Measurements from ENCODE around the gene FAAH. TPM values are rescaled to one million over a fixed set of nuclear protein-coding genes. Genes with fewer than 3 reads are reported as not detected.

Gene FAAH
- total RNA-seq, 1 donor from 2014 or later = 2.7 TPM

DNA sequence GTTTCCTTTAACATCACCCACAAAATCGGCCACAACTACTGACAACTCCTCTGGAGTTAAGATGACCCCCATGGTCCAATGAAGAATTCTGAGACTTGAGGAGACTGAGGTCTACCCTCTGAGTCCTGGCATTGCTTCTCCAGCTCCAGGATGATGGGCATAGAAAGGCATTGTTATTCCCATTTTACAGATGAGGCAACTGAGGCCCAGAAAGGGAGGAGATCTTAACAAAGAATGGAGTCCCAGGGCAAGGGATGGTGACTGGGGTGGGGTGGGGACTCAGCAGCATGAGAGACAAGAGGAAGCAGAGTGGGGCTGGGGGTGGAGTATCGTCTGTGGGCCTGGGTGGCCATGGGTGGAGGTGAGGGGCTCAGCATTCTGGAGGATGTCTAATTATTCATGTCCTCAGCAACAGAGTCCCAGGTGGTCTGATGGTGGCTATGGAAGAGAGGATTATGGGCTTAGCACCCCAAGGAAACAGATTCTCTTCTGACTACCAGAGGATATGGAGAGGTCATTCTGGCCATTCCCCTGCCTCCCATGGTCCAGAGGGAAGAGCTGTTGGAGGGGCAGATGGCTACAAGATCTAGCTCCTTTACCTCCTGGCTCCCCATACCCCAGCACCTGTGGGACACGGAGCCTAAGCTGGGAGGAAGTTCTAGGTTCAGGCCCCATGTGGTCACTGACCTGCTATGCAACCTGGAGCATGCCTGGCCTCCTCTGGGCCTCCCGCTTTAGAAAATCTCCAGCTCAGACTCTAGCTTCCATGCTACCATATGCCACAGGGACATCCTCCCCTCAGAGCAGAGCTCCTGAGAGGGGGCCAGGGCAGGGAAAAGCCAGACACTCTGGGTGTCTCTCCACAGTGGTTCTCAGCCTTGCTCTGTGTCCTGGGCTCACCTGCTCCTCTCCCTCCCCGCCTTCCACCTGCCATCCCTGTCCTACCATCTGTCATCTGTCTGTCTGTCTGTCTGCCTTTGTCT, 58.1 kb downstream of the FAAH start:
- TF ChIP-seq, protein P1, sequence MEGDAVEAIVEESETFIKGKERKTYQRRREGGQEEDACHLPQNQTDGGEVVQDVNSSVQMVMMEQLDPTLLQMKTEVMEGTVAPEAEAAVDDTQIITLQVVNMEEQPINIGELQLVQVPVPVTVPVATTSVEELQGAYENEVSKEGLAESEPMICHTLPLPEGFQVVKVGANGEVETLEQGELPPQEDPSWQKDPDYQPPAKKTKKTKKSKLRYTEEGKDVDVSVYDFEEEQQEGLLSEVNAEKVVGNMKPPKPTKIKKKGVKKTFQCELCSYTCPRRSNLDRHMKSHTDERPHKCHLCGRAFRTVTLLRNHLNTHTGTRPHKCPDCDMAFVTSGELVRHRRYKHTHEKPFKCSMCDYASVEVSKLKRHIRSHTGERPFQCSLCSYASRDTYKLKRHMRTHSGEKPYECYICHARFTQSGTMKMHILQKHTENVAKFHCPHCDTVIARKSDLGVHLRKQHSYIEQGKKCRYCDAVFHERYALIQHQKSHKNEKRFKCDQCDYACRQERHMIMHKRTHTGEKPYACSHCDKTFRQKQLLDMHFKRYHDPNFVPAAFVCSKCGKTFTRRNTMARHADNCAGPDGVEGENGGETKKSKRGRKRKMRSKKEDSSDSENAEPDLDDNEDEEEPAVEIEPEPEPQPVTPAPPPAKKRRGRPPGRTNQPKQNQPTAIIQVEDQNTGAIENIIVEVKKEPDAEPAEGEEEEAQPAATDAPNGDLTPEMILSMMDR (IDR thresholded peaks at IDR 0.05; ENCODE audit: unreplicated experiment) = no peak
- peaks cover 29% of the 10 kb centered on the region for H3K27me3 Mint-ChIP-seq (ENCODE audit: unreplicated experiment)
- peaks cover 8% of the 10 kb centered on the region for H3K36me3 Mint-ChIP-seq (ENCODE audit: low read depth, unreplicated experiment)
- peaks cover 7% of the 10 kb centered on the region for H3K4me1 Mint-ChIP-seq (ENCODE audit: unreplicated experiment)
- no peak for DNase-seq (ENCODE audit: low spot score)
- H3K27ac Mint-ChIP-seq (ENCODE audit: unreplicated experiment) = no peak overlapping the region
- no peaks in the 10 kb centered on the region for H3K9me3 Mint-ChIP-seq (ENCODE audit: unreplicated experiment)
- H3K4me3 Mint-ChIP-seq (ENCODE audit: unreplicated experiment) = no peak overlapping the region

DNA sequence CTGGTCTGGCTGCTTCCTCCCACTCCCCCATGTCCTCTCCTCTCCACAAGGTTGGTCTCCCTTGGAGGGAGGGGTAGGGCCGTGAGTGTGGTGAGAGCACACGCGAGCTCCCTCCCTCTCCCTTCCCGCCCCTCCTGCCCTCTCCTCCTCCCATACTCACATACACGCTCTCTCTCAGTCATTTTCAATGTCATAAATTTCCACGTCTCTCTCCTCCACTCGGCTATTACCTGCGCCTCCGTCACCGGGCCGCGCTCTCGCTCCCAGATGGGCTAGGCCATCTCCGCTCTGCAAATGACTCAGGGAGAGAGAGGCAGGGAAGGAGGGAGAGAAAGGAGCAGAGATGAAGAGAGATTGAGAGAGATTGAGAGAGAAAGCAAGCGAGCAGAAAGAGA, 58.8 kb downstream of the FAAH start:
- DNase-seq (ENCODE audit: low spot score) = no peak

DNA sequence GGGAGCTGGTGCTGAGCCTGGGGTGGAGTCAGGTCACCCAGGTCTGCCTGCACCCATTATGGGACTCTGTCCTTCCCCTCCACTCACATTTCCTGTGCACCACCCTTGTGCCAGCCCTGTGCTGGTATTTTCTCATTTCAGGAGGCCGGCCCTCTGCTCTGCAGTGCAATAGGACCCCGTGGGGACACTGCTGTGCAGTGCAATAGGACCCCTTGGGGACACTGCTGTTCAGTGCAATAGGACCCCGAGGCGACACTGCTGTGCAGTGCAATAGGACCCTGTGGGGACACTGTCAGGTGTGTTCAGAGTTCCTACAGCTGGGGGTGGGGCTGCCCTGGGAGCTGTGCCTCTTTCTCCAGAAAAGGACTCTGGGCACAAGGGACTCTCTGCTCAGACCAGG, 59.3 kb downstream of the FAAH start:
- peaks cover 23% of the 10 kb centered on the region for H3K27me3 Mint-ChIP-seq (ENCODE audit: unreplicated experiment)
- peaks cover 5% of the 10 kb centered on the region for H3K4me1 Mint-ChIP-seq (ENCODE audit: unreplicated experiment)
- DNase-seq (ENCODE audit: low spot score) = no peak
- H3K9me3 Mint-ChIP-seq (ENCODE audit: unreplicated experiment) = no peaks in the 10 kb centered on the region
- TF ChIP-seq, protein P1 (IDR thresholded peaks at IDR 0.05; ENCODE audit: unreplicated experiment) = no peak
- H3K4me3 Mint-ChIP-seq (ENCODE audit: unreplicated experiment) = no peak overlapping the region
- no peak overlapping the region for H3K27ac Mint-ChIP-seq (ENCODE audit: unreplicated experiment)
- peaks cover 8% of the 10 kb centered on the region for H3K36me3 Mint-ChIP-seq (ENCODE audit: low read depth, unreplicated experiment)

More for the DNA sequence above, 58.8 kb downstream of the FAAH start:
- Mint-ChIP-seq H3K9me3 (ENCODE audit: unreplicated experiment) (no peaks in the 10 kb centered on the region), H3K36me3 (ENCODE audit: low read depth, unreplicated experiment) (peaks cover 8% of the 10 kb centered on the region), H3K4me1 (ENCODE audit: unreplicated experiment) (peaks cover 7% of the 10 kb centered on the region), H3K27me3 (ENCODE audit: unreplicated experiment) (peaks cover 23% of the 10 kb centered on the region), H3K4me3 (ENCODE audit: unreplicated experiment) (no peak overlapping the region), H3K27ac (ENCODE audit: unreplicated experiment) (no peak overlapping the region)
- TF ChIP-seq, protein P1 (IDR thresholded peaks at IDR 0.05; ENCODE audit: unreplicated experiment) = no peak

DNA sequence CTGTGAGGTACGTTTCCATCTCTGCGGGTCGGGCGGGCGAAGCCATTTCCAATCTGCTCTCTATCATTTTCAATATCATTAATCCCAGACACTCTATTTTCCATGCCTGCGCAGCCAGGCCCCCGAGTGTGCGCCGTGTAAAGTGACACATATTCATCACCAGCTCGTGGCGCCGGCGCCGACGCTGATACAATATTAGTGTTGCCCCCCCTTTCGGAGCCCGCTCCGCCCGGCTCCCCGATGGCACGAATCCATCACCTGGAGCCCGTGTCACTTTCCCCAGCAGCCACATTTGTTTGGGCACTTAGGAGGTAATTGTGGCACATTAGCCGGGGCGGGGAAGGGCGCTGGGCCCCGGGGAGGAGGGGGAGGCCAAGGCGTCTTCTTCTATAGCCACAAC, 61.8 kb downstream of the FAAH start:
- Mint-ChIP-seq H3K36me3 (ENCODE audit: low read depth, unreplicated experiment) (peaks cover 8% of the 10 kb centered on the region), H3K4me1 (ENCODE audit: unreplicated experiment) (peaks cover 6% of the 10 kb centered on the region), H3K4me3 (ENCODE audit: unreplicated experiment) (no peak overlapping the region), H3K27ac (ENCODE audit: unreplicated experiment) (no peak overlapping the region), H3K27me3 (ENCODE audit: unreplicated experiment) (peaks cover 28% of the 10 kb centered on the region), H3K9me3 (ENCODE audit: unreplicated experiment) (no peaks in the 10 kb centered on the region)
- DNase-seq (ENCODE audit: low spot score) = no peak
- TF ChIP-seq, protein P1 (IDR thresholded peaks at IDR 0.05; ENCODE audit: unreplicated experiment) = no peak

DNA sequence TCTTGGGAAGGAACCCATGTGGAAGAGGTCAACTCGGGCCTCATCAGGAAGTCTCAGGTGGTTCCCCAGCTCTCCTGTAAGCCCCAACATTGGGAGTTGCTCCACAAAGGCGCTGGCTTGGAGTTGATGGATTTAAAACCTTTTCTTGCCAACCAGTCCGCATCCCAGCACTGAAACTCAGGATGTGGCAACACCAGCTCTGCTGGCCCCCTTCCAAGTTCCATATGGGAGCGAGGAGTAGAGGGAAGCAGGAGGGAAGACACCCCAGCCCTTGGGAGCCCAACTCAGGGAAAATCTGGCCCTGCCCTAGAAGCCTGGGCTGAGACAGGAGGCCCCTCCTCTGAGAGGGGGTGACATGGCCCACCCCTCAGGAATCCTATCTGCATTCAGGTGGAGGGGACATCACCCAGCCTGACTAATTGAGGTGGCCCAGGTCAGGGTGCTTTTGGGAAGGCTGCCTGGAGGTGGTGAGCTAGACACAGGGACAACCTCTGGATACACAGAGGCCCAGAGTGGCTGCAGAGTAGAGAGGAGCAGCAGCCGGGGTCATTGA, 62.4 kb downstream of the FAAH start:
- peaks cover 11% of the 10 kb centered on the region for H3K4me1 Mint-ChIP-seq (ENCODE audit: unreplicated experiment)
- no peak for DNase-seq (ENCODE audit: low spot score)
- no peak overlapping the region for H3K27ac Mint-ChIP-seq (ENCODE audit: unreplicated experiment)
- TF ChIP-seq, protein P1 (IDR thresholded peaks at IDR 0.05; ENCODE audit: unreplicated experiment) = no peak
- H3K4me3 Mint-ChIP-seq (ENCODE audit: unreplicated experiment) = no peak overlapping the region
- peaks cover 28% of the 10 kb centered on the region for H3K27me3 Mint-ChIP-seq (ENCODE audit: unreplicated experiment)
- H3K9me3 Mint-ChIP-seq (ENCODE audit: unreplicated experiment) = no peaks in the 10 kb centered on the region
- peaks cover 8% of the 10 kb centered on the region for H3K36me3 Mint-ChIP-seq (ENCODE audit: low read depth, unreplicated experiment)
